Dermis lymphatic vessel endothelial cell (primary cell): ENCODE results near the gene CMTM5. TPM values are rescaled to one million over a fixed set of nuclear protein-coding genes. Genes with fewer than 3 reads are reported as not detected.

Experiments used
- total RNA-seq: library from RNA; depleted of rRNA; stranded (reverse); fragments of >200 nt; gene quantifications from 2 replicates; pipeline ENCODE4 v1.2.1, GENCODE V29; 2014

The CMTM5 gene
- not detected in 2 replicates for total RNA-seq

DNA sequence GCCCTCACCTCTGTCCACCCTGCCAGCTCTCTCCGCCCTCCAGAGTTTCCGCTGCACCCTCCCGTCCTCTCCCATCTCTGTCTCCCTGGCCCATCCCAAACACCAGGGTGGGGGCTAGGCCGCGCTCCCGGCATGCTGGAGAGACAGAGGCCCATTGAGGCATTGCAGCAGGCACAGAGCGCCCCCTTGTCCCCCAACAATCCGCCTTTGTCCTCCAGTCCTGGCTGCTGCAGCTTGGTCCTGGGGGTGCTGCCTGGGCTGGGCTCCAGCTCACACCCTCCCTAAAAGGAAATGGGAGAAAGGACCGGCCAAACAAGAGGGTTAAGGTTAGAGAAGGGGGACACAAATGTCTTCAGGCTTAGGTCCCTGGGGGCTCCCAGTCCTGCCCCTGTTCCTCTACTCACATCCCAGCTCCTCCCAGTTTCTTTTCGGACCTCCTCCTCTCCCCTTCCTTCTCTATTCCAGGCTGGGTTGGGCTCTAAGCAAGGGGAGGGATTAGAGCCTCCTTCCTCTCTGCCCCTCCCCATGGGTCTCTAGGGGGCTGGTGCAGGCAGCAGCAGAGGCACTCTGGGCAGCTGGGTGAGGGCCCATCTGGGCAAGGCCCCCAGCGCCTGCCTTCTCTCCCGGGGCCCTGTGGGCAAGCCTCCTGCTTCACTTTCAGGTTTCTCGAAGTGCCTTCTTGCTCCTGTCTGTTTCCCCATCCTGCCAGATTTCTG lies at the start of gene CMTM5:
Gene CMTM5, plus strand, starts transcription at position 565 of the 716 bp plus-strand sequence. CDS start 206 bp downstream, outside the sequence.

GRCh38 chr14:23352506-23353432 lies 24.1 kb upstream of the CMTM5 start, which contains the start of gene SLC22A17:
TSS of gene SLC22A17 (minus strand) at chr14:23352887.

GRCh38 chr14:23365036-23365731 lies 11.7 kb upstream of the CMTM5 start, which contains the start of gene EFS:
TSS of gene EFS (minus strand) at chr14:23365172. CDS start at chr14:23365025, 147 bp downstream.

DNA sequence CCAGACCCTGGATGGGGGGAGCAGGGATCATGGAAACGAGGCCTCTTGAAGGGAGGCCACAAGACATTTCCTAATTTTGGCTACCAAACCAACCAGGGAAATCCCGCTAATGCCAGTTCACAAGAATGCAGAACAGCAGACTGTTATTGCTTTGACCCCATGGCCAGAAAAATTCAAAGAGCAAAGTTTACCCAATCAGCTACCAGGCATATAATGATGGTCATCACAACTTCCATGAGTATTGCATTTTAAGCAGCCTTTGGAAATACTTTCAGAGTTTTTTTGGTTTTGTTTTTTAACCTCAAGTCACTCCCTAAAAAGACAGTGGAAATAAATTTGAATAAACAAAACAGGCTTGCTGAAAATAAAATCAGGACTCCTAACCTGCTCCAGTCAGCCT lies 4.3 kb upstream of the CMTM5 start, which contains the start of gene IL25:
Gene IL25, plus strand, starts transcription at position 301 of the 400 bp plus-strand sequence.

GRCh38 chr14:23407516-23408306 lies 30.9 kb downstream of the CMTM5 start, which contains the start of gene MYH6:
TSS of gene MYH6 (minus strand) at chr14:23408273. CDS start at chr14:23407223, 1,050 bp downstream.

Other genes with a start within 250 kb of the CMTM5 start
- gene SLC7A8, start 193.4 kb upstream of the CMTM5 start, total RNA-seq, result 0.11 and 3.1 TPM in 2 replicates
- not detected in 2 replicates for gene RNF212B, start 139.1 kb upstream of the CMTM5 start, total RNA-seq
- 3.3 and 3.9 TPM in 2 replicates for gene HOMEZ, start 90.9 kb upstream of the CMTM5 start, total RNA-seq
- 2.8 and 3.5 TPM in 2 replicates for gene PPP1R3E, start 74.2 kb upstream of the CMTM5 start, total RNA-seq
- 15.3 and 22.5 TPM in 2 replicates for gene BCL2L2, start 70.2 kb upstream of the CMTM5 start, total RNA-seq
- gene PABPN1, start 55.6 kb upstream of the CMTM5 start, total RNA-seq, result 81.5 and 81.7 TPM in 2 replicates
- 0.11 and 0.17 TPM in 2 replicates for gene SLC22A17, start 24.2 kb upstream of the CMTM5 start, total RNA-seq
- gene EFS, start 11.9 kb upstream of the CMTM5 start, total RNA-seq, result not detected in 2 replicates
- gene IL25, start 4.2 kb upstream of the CMTM5 start, total RNA-seq, result not detected in 2 replicates
- not detected in 2 replicates for gene MYH6, start 31.2 kb downstream of the CMTM5 start, total RNA-seq
- gene MYH7, start 58.6 kb downstream of the CMTM5 start, total RNA-seq, result not detected in 2 replicates
- 43.6 and 49.0 TPM in 2 replicates for gene NGDN, start 92.7 kb downstream of the CMTM5 start, total RNA-seq
- 0.09 and 0.11 TPM in 2 replicates for gene ZFHX2, start 174.7 kb downstream of the CMTM5 start, total RNA-seq
- gene THTPA, start 179.2 kb downstream of the CMTM5 start, total RNA-seq, result 7.2 and 7.4 TPM in 2 replicates
- 24.2 and 30.0 TPM in 2 replicates for gene AP1G2, start 190.7 kb downstream of the CMTM5 start, total RNA-seq
- under 0.01 TPM in 1 of 2 replicates, not detected in the other for gene JPH4, start 201.7 kb downstream of the CMTM5 start, total RNA-seq